LNCAP (cell line): ENCODE results near the gene KRTAP19-4.

Source experiments
- TF ChIP-seq, protein P1 (sequence below): fragments of 450-650 bp; IDR thresholded peaks from 2 replicates; pipeline ENCODE4 v1.5.1; 2017; ENCODE audit warnings: mild to moderate bottlenecking

The KRTAP19-4 gene

DNA sequence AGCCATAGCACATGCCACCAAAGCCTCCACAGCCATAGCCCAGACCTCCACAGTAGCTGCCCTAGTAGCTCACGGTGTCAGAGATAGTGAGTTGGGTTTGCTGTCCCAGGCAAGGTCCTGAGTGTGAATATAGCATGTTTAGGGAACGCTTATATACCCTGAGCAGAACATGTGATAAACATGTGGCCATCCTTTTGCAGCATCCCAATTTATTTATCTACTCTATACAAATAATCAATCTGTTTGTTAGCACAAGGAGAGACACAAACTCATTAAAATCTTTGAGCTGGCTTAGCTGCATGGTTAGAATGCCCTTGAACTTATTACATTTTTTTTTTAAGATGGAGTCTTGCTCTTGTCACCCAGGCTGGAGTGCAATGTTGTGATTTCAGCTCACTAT is 9.6 kb downstream of the KRTAP19-4 start, which contains the start of gene KRTAP19-2:
Gene KRTAP19-2 (minus strand): TSS at position 101 of the 400 bp plus-strand sequence. CDS start 88 bp downstream, at position 13.
- TF ChIP-seq, protein P1, sequence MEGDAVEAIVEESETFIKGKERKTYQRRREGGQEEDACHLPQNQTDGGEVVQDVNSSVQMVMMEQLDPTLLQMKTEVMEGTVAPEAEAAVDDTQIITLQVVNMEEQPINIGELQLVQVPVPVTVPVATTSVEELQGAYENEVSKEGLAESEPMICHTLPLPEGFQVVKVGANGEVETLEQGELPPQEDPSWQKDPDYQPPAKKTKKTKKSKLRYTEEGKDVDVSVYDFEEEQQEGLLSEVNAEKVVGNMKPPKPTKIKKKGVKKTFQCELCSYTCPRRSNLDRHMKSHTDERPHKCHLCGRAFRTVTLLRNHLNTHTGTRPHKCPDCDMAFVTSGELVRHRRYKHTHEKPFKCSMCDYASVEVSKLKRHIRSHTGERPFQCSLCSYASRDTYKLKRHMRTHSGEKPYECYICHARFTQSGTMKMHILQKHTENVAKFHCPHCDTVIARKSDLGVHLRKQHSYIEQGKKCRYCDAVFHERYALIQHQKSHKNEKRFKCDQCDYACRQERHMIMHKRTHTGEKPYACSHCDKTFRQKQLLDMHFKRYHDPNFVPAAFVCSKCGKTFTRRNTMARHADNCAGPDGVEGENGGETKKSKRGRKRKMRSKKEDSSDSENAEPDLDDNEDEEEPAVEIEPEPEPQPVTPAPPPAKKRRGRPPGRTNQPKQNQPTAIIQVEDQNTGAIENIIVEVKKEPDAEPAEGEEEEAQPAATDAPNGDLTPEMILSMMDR, result no peak

DNA sequence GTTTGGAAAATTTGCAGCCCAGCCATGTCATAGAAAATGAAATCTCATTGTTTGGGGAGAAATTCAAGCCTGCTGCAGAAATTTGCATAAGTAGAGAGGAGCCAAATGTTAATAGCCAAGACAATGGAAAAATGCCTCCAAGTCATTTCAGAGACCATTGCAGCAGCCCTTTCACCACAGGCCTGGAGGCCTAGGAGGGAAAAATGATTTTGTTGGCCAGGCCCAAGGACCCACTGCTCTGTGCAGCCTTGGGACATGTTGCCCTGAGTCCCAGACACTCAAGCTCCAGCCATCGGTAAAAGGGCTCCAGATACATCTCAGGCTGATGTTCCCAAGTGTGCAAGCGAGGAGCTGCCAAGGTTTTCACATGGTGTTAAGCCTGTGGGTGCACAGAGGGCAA is 10.8 kb downstream of the KRTAP19-4 start:
- TF ChIP-seq, protein P1, result no peak

DNA sequence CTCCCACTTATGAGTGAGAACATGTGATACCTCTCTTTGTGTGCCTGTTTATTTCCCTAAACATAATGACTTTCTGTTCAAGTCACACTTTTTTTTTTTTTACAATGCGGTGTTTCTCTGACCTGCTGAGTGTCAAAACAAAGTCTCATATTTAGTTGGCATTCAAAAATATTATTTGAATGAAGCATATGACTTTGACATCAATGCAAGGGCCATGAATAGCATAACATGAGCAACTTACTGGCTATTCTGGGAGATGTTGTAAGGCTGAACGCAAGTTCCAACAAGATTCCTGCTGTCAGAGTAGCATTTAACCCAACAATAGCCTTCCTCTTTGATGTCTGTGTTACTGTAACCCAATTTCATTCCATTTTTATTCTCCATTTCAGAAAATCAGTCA is 14.8 kb downstream of the KRTAP19-4 start:
- TF ChIP-seq, protein P1, result no peak

DNA sequence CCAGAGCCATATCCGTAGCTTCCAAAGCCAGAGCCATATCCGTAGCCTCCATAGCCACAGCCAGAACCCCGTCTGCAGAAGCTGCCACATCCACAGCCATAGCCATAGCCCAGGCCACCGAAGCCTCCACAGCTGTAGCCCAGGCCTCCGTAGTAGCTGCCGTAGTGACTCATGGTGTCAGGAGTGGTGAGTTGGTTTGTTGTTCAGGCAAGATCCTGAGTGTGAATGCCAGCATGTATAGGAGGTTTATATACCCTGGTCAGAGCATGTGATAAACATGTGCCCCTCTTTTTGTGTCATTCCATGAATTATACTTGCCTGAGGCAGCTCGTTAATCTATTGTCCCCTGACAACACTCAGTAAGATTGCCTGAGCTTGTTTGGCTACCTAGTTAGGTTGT is 16.8 kb downstream of the KRTAP19-4 start, which contains the start of gene KRTAP19-1:
Gene KRTAP19-1 (minus strand): TSS at position 223 of the 400 bp plus-strand sequence. CDS start 50 bp downstream, at position 173.
- TF ChIP-seq, protein P1, result no peak

DNA sequence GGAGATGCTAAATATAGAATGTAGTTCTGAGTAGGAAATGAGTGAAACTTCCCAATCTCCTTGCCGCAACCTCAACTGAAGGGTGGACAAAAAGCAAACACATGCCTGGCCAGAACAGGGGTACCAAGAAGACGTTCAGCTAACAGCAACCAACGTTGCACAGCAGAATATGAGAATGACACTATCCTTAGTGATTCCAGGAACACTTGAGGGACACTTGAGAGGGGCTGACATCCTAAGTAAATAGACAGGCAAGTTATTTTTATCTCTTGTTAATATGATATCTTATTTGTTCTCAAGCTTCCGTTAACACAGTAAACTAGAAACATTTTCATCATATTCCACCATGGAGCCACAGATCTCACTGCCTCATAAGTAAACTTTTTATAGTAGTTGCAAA is 17.7 kb downstream of the KRTAP19-4 start:
- TF ChIP-seq, protein P1, result no peak

DNA sequence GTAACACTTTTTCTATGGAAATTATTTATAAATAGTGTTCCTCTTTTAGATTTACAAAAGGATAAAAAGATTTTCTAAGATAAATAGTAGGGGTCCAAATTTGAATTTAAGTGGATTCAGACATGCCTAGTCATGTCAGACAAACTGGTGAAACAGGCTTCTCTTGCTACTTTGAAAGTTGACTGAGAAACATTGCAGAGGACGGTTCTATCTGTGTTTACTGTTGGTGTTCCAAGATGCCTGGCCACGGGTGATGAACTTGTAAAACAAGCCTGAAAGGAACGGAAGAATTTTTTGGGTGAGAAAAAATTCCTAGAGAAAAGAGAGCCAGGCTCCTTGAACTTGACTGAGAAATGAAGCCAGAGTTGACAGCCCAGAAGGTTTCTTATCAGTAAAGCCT is 19.0 kb downstream of the KRTAP19-4 start:
- TF ChIP-seq, protein P1, result no peak

DNA sequence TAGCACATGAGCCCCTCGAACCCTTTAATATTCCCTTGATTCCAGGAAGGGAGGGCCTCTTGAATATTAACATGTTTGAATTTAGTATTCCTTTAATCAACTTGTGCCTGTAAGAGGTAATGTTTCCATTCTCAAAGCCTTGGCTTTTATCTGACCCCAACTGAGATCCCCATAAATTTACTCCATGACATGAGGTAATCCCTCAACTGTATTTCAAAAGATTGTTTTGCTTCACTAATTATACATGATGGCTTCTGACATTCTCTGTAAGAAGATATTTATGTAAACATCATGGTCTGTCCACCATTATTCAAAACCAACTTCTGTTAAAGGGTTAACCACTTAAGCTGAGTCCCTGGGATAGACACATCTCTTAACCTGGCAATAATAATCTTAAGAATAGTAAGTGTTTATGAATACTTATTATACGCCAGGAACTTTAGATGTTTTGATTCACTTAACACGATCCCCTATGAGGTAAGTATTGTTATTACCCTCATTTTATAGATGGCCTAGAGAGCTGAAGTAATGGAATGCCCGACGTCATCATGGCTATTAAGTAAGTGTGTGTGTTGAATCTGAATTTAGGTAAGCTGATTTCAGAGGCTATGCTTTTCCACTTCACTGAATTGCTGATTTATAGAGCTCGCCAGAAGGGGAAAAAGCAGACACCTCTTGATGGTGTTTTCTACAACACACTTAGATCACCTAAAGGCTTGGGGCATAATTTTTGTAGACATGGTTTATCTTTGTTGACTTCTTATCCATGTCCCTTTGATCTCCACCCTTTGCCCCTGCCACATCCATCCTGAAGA is 27.9 kb downstream of the KRTAP19-4 start:
- TF ChIP-seq, protein P1, result no peak
